Thyroid gland (tissue), 4 donors: ENCODE measurements around the gene ITGA11. TPM values are rescaled to one million over a fixed set of nuclear protein-coding genes. Genes with fewer than 3 reads are reported as not detected.

Experiments
- DNase-seq, 2 donors: peaks; one replicate each; pipeline ENCODE4 v3.0.0-alpha.2; 2019
- H3K27ac ChIP-seq, 3 donors: fragments of 200-600 bp; sonication (generic); 1 replicate in 2 of 3; 2 replicates in 1 of 3; pipeline ENCODE4 v1.5.1; 2016 to 2019; ENCODE audit warnings: mild to moderate bottlenecking in 1 of 3, moderate library complexity in 1 of 3
- H3K27me3 ChIP-seq: fragments of 200-600 bp; sonication (generic); one replicate; pipeline ENCODE4 v1.5.1; 2019
- H3K36me3 ChIP-seq, 2 donors: fragments of 200-600 bp; sonication (generic); one replicate each; pipeline ENCODE4 v1.5.1; 2016 to 2019
- H3K4me1 ChIP-seq, 2 donors: fragments of 200-600 bp; sonication (generic); one replicate each; pipeline ENCODE4 v1.5.1; 2017 to 2019
- H3K4me3 ChIP-seq, 3 donors: fragments of 200-600 bp; sonication (generic); replicated peaks in 1 of 3; 1 replicate in 2 of 3; 2 replicates in 1 of 3; pipeline ENCODE4 v1.5.1; 2016; ENCODE audit warnings: mild to moderate bottlenecking in 1 of 3
- H3K9me3 ChIP-seq: fragments of 200-600 bp; sonication (generic); one replicate; pipeline ENCODE4 v1.5.1; 2017
- POLR2A ChIP-seq, 2 donors: fragments of 450-650 bp; IDR thresholded peaks; one replicate each; pipeline ENCODE4 v1.6.1; 2017; ENCODE audit warnings: antibody characterized with exemption in 2 of 2, mild to moderate bottlenecking in 2 of 2, moderate library complexity in 1 of 2
- WGBS, 2 donors: methylation state at CpG; one replicate each; pipeline ENCODE4 v1.1.5; 2017; 5-methylcytosine and 5-hydroxymethylcytosine counted together
- intact Hi-C: fragments of 100-400 bp; cut with DNase I; formaldehyde crosslinking; loops from one replicate; pipeline ENCODE4 v1.15.1; 2023
- total RNA-seq, 4 donors: library from RNA; depleted of rRNA; stranded (reverse); fragments of >200 nt; gene quantifications; one replicate each; pipeline ENCODE4 v1.2.3, GENCODE V29; 2016
- TF ChIP-seq, protein P1 (sequence below), 6 experiments: fragments of 200-600 bp in 3 of 6; fragments of 450-650 bp in 3 of 6; sonication (generic) in 3 of 6; IDR thresholded peaks; one replicate each; pipeline ENCODE4 v1.5.1; 2016 to 2019; ENCODE audit warnings: antibody characterized with exemption in 6 of 6, mild to moderate bottlenecking in 2 of 6, inconsistent platforms in 1 of 6, moderate library complexity in 1 of 6

ITGA11 gene
- total RNA-seq, 4 donors from 2014 or later = 3.0 to 6.1 (median 4.3) TPM

DNA sequence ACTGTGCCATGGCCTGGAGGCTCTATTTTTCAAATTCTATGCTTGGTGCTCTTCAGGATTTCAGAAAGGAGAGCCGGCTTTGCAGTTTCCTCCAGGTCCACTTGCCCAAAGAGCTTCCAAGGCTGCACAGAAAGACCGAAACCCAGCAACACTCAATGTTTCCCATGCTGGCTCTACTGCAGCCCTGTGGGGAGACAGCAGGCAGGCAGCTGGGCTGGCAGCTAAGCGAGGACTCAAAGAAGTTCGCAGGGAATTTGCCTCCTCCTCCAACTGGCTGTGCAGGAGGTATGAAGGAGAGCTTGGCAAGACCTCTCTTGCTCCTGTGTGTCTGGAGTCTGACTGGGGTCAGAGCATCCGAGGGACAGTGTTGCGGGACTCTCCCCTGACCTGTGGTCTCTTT, 17.4 kb upstream of the ITGA11 start:
- no peak overlapping the region for H3K27ac ChIP-seq
- no peak for DNase-seq
- no peak overlapping the region for H3K4me3 ChIP-seq
- TF ChIP-seq, protein P1, sequence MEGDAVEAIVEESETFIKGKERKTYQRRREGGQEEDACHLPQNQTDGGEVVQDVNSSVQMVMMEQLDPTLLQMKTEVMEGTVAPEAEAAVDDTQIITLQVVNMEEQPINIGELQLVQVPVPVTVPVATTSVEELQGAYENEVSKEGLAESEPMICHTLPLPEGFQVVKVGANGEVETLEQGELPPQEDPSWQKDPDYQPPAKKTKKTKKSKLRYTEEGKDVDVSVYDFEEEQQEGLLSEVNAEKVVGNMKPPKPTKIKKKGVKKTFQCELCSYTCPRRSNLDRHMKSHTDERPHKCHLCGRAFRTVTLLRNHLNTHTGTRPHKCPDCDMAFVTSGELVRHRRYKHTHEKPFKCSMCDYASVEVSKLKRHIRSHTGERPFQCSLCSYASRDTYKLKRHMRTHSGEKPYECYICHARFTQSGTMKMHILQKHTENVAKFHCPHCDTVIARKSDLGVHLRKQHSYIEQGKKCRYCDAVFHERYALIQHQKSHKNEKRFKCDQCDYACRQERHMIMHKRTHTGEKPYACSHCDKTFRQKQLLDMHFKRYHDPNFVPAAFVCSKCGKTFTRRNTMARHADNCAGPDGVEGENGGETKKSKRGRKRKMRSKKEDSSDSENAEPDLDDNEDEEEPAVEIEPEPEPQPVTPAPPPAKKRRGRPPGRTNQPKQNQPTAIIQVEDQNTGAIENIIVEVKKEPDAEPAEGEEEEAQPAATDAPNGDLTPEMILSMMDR (IDR thresholded peaks at IDR 0.05) = no peak
- no peak for TF ChIP-seq POLR2A (IDR thresholded peaks at IDR 0.05)
- 75 to 94% methylated on average over 4 to 6 of the region's 6 CpGs for WGBS, 2 donors
- H3K4me1 ChIP-seq = no peaks in the 10 kb centered on the region
- intact Hi-C loops = no loop called here
- H3K9me3 ChIP-seq = no peaks in the 10 kb centered on the region
- no peaks in the 10 kb centered on the region for H3K36me3 ChIP-seq
- no peaks in the 10 kb centered on the region for H3K27me3 ChIP-seq

GRCh38 chr15:68447976-68448755, 16.2 kb upstream of the ITGA11 start:
- H3K36me3 ChIP-seq = no peaks in the 10 kb centered on the region
- DNase-seq = no peak
- H3K4me1 ChIP-seq = no peaks in the 10 kb centered on the region
- no peak overlapping the region for H3K27ac ChIP-seq
- no peak overlapping the region for H3K4me3 ChIP-seq
- no peaks in the 10 kb centered on the region for H3K9me3 ChIP-seq
- TF ChIP-seq POLR2A (IDR thresholded peaks at IDR 0.05) = no peak
- TF ChIP-seq, protein P1 (IDR thresholded peaks at IDR 0.05) = no peak
- WGBS, 2 donors = 44 to 46% methylated on average over 2 of the region's 2 CpGs
- no peaks in the 10 kb centered on the region for H3K27me3 ChIP-seq
- intact Hi-C loops = no loop called here

- no peak for DNase-seq
- WGBS, 2 donors = 90 to 91% methylated on average over 3 of the region's 3 CpGs
- no peaks in the 10 kb centered on the region for H3K9me3 ChIP-seq
- TF ChIP-seq, protein P1 (IDR thresholded peaks at IDR 0.05) = no peak
- no peak for TF ChIP-seq POLR2A (IDR thresholded peaks at IDR 0.05)
- intact Hi-C loops = no loop called here
- H3K4me1 ChIP-seq = no peaks in the 10 kb centered on the region
- no peak overlapping the region for H3K27ac ChIP-seq
- H3K36me3 ChIP-seq = no peaks in the 10 kb centered on the region
- H3K27me3 ChIP-seq = no peaks in the 10 kb centered on the region
- no peak overlapping the region for H3K4me3 ChIP-seq
Observed at GRCh38 chr15:68447209-68447608, 15.2 kb upstream of the ITGA11 start.

DNA sequence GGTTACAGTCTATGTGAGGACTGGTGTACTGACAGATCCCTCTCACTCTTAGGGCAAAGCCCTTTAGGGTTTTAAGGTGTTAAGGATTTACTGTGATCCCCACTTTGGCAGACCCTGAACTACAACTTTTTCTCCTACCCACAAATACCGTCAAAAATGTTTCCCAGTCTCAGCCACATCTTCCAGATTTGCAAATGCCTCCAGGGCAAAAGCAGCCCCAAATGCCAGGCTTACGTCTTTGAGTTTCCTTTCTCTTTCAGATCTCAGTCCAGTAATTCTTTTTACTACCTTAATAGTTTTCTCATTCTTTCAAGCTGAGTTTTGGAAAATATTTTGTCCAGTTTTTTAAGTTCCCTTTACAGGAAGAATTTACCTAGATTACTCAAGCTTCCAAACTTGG, 13.4 kb upstream of the ITGA11 start:
- Histone ChIP-seq H3K36me3 (no peaks in the 10 kb centered on the region), H3K27ac (no peak overlapping the region), H3K4me3 (no peak overlapping the region), H3K4me1 (no peaks in the 10 kb centered on the region), H3K9me3 (no peaks in the 10 kb centered on the region), H3K27me3 (no peaks in the 10 kb centered on the region)
- TF ChIP-seq, protein P1 (IDR thresholded peaks at IDR 0.05) = no peak
- no peak for TF ChIP-seq POLR2A (IDR thresholded peaks at IDR 0.05)
- WGBS, 2 donors = 83 to 87% methylated on average over 2 of the region's 2 CpGs
- DNase-seq = no peak
- intact Hi-C loops = no loop called here

- Histone ChIP-seq H3K27me3 (no peaks in the 10 kb centered on the region), H3K4me3 (no peak overlapping the region), H3K36me3 (no peaks in the 10 kb centered on the region), H3K4me1 (no peaks in the 10 kb centered on the region), H3K9me3 (no peaks in the 10 kb centered on the region), H3K27ac (no peak overlapping the region)
- intact Hi-C loops = no loop called here
- TF ChIP-seq POLR2A (IDR thresholded peaks at IDR 0.05) = no peak
- TF ChIP-seq, protein P1 (IDR thresholded peaks at IDR 0.05) = no peak
- DNase-seq = no peak
Observed at GRCh38 chr15:68444336-68444735, 12.4 kb upstream of the ITGA11 start.
